ENCODE data around the gene CFAP90.

Gene CFAP90

DNA sequence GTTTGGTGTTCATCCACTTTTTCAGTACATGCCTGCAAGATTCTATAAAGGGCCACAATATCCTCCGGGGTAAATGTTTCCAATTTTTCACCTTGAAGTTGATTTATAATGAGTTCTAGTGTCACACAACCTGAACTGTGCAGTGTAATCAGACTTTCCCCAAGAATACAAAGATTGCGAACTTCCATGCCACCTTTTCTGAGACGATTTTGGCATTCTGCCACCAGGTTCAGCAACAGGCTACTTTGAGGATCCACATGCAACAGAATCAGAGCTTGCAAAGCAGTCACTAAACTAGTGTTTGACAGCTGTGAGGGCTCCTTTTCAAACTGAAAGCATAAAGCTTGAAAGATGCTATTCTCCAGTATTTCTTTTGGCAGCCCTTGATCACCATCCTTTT is 16.3 kb upstream of the CFAP90 start:
- no peak for DNase-seq

DNA sequence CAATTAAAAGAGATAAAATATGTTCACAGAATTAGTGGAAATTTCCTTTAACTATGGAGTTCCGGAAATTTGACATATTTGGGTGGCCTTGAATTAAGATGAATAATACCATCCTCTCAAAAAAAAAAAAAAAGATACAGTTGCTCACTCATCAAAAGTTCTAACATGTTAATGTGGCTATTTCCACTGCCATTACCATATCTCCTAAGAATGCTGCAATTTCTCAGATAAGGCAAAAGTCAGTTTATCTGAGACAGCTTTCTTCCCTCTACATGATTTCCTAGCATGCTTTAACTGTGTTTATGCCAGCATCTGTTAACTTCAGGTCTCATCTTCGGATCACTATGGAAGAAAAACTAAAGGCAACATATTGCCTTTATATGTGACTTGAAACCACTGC is 15.3 kb upstream of the CFAP90 start:
- no peak for DNase-seq

GRCh38 chr5:7857926-7858632 is 7.1 kb upstream of the CFAP90 start:
- no peak for DNase-seq

- DNase-seq = no peak
Measured at GRCh38 chr5:7857361-7857760, 6.4 kb upstream of the CFAP90 start.

DNA sequence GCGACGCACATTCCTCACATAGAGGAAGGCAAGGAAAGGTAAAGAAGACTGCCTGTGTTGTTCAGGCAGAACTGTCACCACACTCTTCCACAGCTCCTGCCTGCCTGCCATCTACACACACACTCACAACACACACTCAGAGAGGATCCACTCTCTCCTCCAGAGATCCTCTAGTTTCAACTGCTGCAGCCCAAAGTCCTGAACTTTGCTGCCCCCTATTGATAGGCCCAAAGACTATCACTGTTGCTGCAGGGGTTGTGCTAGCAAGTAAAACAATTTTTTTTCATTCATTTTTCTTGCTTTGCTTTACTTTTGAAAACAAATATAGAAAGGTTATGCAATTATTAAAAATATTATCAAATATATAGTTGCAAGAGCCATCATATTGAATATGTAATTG is 5.9 kb upstream of the CFAP90 start:
- peak; percentile 22 for DNase-seq

DNA sequence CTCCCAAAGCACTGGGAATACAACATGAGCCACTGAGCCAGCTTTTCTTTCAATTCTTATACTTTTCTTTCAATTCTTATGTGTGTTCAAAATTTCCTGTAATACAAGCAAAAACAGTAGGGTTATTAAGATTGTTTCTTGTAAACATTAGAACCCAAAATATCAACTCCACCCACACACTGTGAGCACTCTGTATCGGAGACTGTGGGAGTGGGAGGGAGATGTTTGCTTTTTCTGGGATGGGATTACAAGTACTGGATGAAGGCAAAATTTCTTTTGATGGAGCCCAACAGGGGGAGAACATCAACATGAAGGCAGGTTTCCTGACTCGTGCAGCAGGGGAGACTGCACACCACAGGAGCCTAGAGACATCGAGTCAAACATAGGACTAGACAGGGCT is 4.7 kb upstream of the CFAP90 start:
- no peak for DNase-seq

DNA sequence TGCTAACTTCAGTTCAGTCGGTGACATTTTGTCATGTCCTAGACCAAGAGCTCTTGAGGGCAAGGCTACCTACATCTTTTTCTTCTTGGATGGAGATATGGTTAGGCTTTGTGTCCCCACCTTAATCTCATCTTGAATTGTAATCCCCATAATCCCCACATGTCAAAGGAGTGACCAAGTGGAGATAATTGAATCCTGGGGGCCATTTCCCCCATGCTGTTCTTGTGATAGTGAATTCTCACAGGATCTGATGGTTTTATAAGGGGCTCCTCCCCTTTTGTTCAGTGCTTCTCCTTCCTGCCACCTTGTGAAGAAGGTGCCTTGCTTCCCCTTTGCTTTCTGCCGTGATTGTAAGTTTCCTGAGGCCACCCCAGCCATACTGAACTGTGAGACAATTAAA is 2.1 kb upstream of the CFAP90 start:
- no peak for DNase-seq

DNA sequence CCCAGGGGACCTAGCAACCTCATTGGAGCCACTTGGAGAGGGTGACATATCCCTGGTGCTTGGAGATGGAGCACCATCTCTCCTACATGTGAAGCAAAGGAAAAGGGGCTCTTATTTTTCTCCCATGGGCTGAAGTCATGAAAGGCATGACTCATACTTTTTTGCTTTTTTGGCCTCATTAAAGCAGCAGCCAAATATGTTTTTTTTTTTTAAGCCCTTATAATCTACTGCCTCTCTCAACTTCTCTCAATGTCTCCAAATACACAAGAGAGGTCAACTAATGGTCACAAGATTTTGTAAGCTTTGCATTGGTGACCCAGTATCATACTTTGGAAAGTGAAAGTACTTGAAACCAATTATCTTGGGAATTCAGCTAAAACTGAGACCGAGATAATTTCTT is 1.6 kb upstream of the CFAP90 start:
- DNase-seq = no peak

GRCh38 chr5:7851617-7852289 is 820 bp upstream of the CFAP90 start:
- DNase-seq = no peak

- no peak for DNase-seq
Measured at GRCh38 chr5:7851240-7851592, 283 bp upstream of the CFAP90 start.

DNA sequence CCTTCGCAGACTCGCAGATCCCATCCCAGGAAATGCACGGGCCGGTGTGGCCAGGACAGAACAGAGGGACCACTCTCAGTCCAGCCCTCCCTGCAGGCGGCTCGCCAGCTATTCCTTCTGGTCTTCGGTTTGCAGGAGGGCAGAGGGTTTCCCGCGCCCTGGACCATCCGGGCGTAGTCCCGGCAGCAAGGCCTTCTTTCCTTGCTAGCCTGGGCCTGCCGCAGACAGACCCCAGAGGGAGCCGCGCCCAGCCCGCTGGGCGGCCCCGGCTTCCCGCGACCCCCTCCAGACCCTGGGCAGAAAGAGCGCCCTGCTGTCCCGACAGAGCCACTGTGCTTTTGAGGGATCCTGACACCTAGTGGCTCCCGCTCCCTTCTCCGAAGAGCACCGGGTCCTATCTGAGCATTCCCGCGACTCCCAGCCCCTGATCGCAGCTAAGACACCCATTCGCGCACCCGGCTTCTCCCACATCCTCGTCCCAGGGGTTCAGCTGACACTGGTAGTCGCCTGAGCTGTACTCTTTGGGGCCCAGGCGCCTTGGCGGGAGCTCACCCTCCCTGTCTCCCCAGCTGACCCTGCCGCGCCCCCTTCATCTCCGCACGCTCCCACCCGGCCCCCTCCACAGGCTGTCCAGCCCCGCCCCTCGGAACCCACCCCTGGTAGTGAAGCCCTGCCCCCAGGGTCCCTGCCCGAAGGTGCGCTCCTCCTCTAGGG is 1.1 kb downstream of the CFAP90 start:
- DNase-seq = no peak

DNA sequence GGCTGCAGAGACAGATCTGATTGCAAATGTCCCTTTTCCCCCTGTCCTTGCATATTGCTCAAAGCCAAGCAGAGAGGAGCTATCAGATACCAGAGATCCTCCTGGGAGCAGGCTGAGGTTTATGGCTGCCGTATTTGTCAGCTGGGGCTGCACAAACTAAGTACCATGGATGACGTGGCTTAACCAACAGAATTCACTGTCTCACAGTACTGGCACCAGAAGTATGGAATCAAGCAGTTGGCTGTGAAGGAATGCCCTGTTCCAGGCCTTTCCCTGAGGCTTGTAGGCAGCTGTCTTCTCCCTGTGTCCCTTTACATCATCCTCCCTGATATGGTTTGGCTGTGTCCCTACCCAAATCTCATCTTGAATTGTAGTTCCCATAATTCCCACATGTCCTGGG is 2.6 kb downstream of the CFAP90 start:
- DNase-seq = no peak

GRCh38 chr5:7846327-7846726 is 4.6 kb downstream of the CFAP90 start:
- no peak for DNase-seq

- no peak for DNase-seq
Measured at GRCh38 chr5:7845557-7845956, 5.4 kb downstream of the CFAP90 start.

DNA sequence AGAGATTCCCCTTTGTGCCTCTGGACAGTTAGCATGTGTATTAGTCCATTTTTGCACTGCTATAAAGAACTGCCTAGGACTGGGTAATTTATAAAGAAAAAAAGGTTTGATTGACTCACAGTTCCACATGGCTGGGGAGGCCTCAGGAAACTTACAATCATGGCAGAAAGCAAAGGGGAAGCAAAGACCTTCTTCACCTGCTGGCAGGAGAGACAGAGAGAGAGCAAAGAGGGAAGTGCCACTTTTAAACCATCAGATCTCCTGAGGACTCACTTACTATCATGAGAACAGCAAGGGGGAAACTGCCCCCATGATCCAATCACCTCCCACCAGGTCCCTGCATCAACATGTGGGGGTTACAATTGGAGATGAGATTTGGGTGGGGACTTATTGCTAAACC is 6.0 kb downstream of the CFAP90 start:
- no peak for DNase-seq

DNA sequence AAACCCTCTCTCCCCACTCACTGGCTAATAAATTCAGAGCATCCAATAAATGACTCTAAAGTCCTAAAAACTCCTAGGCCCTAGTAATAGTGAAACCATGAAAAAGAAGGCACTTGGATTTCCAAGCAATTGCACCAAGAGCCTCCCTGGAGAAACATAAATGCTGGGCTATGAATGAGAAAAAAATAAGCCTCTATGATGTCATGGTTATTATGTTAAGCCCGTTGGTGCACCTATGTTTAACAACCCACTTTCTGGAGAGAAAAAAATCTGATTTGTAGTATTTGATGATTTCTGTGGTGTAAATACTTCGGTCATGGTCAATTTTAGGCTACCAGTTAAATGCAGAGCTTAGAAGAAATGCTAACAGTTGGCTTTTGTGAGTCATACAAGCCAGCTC is 8.4 kb downstream of the CFAP90 start:
- DNase-seq = no peak

DNA sequence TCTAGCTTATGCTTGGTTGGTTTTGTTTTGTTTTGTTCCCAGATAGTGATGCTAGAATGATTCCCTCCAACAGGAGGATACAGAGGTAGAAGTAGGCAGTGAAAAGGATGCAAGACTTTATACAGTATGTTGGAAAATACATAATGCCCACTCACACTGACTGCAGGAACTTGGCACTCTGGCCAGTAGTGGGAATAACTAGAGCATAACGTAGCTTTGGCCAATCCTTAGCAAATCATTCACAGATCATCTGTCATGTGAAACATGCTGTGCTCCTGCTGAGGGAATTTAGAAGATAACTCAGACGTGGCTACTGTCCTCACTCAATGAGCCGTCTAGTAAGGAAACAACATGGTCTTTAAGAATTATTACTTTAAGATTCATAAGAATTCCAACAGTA is 13.5 kb downstream of the CFAP90 start:
- DNase-seq = no peak

GRCh38 chr5:7834982-7835381 is 16.0 kb downstream of the CFAP90 start:
- no peak for DNase-seq

- no peak for DNase-seq
Measured at GRCh38 chr5:7828269-7828668, 22.7 kb downstream of the CFAP90 start.

GRCh38 chr5:7827610-7828009 is 23.3 kb downstream of the CFAP90 start:
- DNase-seq = no peak

GRCh38 chr5:7825630-7826029 is 25.3 kb downstream of the CFAP90 start:
- no peak for DNase-seq

DNA sequence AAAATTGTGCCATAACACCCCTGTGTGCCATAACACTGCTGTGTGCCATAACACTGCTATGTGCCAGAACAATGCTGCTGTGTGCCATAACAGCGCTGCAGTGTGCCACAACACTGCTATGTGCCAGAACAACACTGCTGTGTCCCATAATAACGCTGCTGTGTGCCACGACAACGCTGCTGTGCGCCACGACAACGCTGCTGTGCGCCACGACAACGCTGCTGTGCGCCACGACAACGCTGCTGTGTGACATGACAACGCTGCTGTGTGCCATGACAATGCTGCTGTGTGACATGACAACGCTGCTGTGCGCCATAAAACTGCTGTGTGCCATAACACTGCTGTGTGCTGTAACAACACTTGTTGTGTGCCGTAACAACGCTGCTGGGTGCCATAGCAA is 25.9 kb downstream of the CFAP90 start:
- DNase-seq = no peak

- DNase-seq = no peak
Measured at GRCh38 chr5:7823594-7823993, 27.3 kb downstream of the CFAP90 start.

- DNase-seq = no peak
Measured at GRCh38 chr5:7822449-7822848, 28.5 kb downstream of the CFAP90 start.

- no peak for DNase-seq
Measured at GRCh38 chr5:7816535-7816901, 34.4 kb downstream of the CFAP90 start.

All from fibroblast of upper back skin (primary cell).